Kidney (tissue), 14 donors: ENCODE data around the gene PRELP. TPM values are rescaled to one million over a fixed set of nuclear protein-coding genes. Genes with fewer than 3 reads are reported as not detected.
A peak's percentile ranks its signal among the peaks of the same experiment; 100 is the strongest.

Experiments used
- DNase-seq, 5 donors: peaks; one replicate each; pipeline ENCODE4 v3.0.0-alpha.2; 2013 to 2020
- FAIRE-seq: peaks from 2 replicates; lab custom pipeline; 2012; peaks lifted over from hg19 to GRCh38; lab: Jason Lieb, UNC
- H3K27ac ChIP-seq, 2 donors: one replicate each; pipeline ENCODE4 v1.7.0; 2013; ENCODE audit warnings: low read depth in 2 of 2, low read length in 2 of 2, inconsistent platforms in 1 of 2
- H3K27me3 ChIP-seq: one replicate; pipeline ENCODE4 v1.7.1; 2013; ENCODE audit warnings: low read length, inconsistent platforms; ENCODE audit not compliant: control insufficient read depth, insufficient read depth
- H3K36me3 ChIP-seq, 3 donors: one replicate each; pipeline versions ENCODE4 v1.7.0 to v1.7.1; 2013; ENCODE audit warnings: low read length in 3 of 3, control low read depth in 1 of 3, inconsistent platforms in 1 of 3; ENCODE audit not compliant: insufficient read depth in 3 of 3, control insufficient read depth in 2 of 3
- H3K4me1 ChIP-seq, 3 donors: one replicate each; pipeline versions ENCODE4 v1.7.0 to v1.7.1; 2013; ENCODE audit warnings: low read length in 3 of 3, inconsistent platforms in 1 of 3, low read depth in 1 of 3; ENCODE audit not compliant: control insufficient read depth in 2 of 3, insufficient read depth in 2 of 3
- H3K4me3 ChIP-seq, 3 donors: one replicate each; pipeline versions ENCODE4 v1.7.0 to v1.8.1; 2013; ENCODE audit warnings: low read length in 3 of 3, control low read depth in 1 of 3, inconsistent platforms in 1 of 3
- H3K9ac ChIP-seq, 3 donors: one replicate each; pipeline versions ENCODE4 v1.7.0 to v1.7.1; 2013; ENCODE audit warnings: low read length in 3 of 3, control low read depth in 1 of 3, inconsistent platforms in 1 of 3
- H3K9me3 ChIP-seq, 3 donors: one replicate each; pipeline versions ENCODE4 v1.7.0 to v1.7.1; 2013; ENCODE audit warnings: low read length in 3 of 3, control low read depth in 1 of 3, inconsistent platforms in 1 of 3; ENCODE audit not compliant: control insufficient read depth in 2 of 3, insufficient read depth in 1 of 3
- intact Hi-C: fragments of 100-400 bp; cut with DNase I; formaldehyde crosslinking; loops from one replicate; pipeline ENCODE4 v1.11.1; 2022
- polyA plus RNA-seq: library from polyadenylated mRNA; stranded (reverse); fragments of 350-450 nt; fragmentation: Illumina TruSeq; extraction: RNeasy Lipid Tissue Mini Kit (QIAGEN cat#74804); gene quantifications from one replicate; pipeline ENCODE4 v1.2.3, GENCODE V29; 2014; ENCODE audit warnings: low read depth, low replicate concordance; ENCODE audit not compliant: insufficient read depth
- total RNA-seq: library from RNA; stranded (reverse); fragmentation: NEBNext Ultra II Directional; extraction: Animal tissue kit (Norgen Biotek cat#: 25700); gene quantifications from one replicate; pipeline ENCODE4 v1.2.1, GENCODE V29; 2021
- TF ChIP-seq, protein P1 (sequence below): IDR thresholded peaks from 3 replicates; pipeline ENCODE4 v1.5.1; 2012; ENCODE audit warnings: mild to moderate bottlenecking, moderate library complexity, borderline replicate concordance; ENCODE audit not compliant: insufficient read depth; ENCODE audit errors: extremely low read depth
- donor health status: control.
- donor health status: control.
- donor health status: control.
- donor health status: control.
- donor health status: control.
- donor health status: DM: yes; HTN: yes; CAD: no.
- donor health status: Normal renal cell carcinoma (clear cell type).

The PRELP gene
- total and polyA plus RNA-seq, 2 donors from 2014 or later: 9.5 to 24.5 TPM

DNA sequence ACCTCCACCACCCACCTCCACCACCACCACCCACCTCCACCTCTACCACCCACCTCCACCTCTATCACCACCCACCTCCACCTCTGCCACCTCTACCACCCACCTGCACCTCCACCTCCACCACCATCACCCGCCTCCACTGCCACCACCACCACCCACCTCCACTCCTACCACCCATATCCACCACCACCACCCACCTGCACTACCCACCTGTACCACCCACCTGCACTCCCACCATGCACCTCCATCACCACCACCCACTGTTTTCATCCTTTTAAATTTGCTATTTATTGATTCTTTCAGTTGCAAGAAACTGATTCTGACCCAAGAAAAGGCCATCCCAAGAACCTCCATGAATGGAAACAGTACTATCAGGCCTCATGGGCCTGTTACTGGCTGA lies 24.7 kb downstream of the PRELP start:
- intact Hi-C loops: loop anchor here (5.0 kb wide), 1 partner anchor 202 kb away; no protein-coding TSS in a partner anchor
- Histone ChIP-seq H3K27ac (no peak overlapping the region), H3K9ac (no peak overlapping the region), H3K36me3 (no peaks in the 10 kb centered on the region), H3K27me3 (no peaks in the 10 kb centered on the region), H3K9me3 (no peaks in the 10 kb centered on the region), H3K4me1 (no peaks in the 10 kb centered on the region), H3K4me3 (no peak overlapping the region)
- DNase-seq: no peak
- TF ChIP-seq, protein P1, sequence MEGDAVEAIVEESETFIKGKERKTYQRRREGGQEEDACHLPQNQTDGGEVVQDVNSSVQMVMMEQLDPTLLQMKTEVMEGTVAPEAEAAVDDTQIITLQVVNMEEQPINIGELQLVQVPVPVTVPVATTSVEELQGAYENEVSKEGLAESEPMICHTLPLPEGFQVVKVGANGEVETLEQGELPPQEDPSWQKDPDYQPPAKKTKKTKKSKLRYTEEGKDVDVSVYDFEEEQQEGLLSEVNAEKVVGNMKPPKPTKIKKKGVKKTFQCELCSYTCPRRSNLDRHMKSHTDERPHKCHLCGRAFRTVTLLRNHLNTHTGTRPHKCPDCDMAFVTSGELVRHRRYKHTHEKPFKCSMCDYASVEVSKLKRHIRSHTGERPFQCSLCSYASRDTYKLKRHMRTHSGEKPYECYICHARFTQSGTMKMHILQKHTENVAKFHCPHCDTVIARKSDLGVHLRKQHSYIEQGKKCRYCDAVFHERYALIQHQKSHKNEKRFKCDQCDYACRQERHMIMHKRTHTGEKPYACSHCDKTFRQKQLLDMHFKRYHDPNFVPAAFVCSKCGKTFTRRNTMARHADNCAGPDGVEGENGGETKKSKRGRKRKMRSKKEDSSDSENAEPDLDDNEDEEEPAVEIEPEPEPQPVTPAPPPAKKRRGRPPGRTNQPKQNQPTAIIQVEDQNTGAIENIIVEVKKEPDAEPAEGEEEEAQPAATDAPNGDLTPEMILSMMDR: no peak
- no peak for FAIRE-seq

DNA sequence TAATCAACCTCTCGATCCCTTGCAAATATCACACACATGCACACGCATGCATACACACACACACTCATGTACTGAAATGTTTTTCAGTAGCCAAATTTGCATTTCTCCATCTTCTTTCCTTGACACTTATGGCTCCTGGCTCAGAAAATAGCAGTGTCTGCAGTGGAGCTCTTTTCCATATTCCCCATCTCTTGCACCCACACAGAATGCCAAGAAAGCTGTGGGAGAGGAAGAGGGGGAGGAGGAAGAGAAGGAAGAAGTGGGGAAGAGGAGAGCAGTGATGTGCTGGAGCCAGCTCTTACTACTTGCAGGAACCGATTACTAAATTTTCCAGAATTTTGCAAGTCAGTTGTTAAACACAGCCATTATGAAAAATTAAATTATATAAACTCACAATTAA lies 28.2 kb downstream of the PRELP start:
- Histone ChIP-seq H3K27ac (no peak overlapping the region), H3K27me3 (no peaks in the 10 kb centered on the region), H3K4me3 (no peak overlapping the region), H3K9ac (no peak overlapping the region), H3K36me3 (no peaks in the 10 kb centered on the region), H3K4me1 (peaks cover 0 to 2% (median 0%) of the 10 kb centered on the region in 3 donors), H3K9me3 (no peaks in the 10 kb centered on the region)
- intact Hi-C loops: loop anchor here (5.0 kb wide), 1 partner anchor 198 kb away; no protein-coding TSS in a partner anchor
- TF ChIP-seq, protein P1: no peak
- no peak for DNase-seq
- FAIRE-seq: no peak

DNA sequence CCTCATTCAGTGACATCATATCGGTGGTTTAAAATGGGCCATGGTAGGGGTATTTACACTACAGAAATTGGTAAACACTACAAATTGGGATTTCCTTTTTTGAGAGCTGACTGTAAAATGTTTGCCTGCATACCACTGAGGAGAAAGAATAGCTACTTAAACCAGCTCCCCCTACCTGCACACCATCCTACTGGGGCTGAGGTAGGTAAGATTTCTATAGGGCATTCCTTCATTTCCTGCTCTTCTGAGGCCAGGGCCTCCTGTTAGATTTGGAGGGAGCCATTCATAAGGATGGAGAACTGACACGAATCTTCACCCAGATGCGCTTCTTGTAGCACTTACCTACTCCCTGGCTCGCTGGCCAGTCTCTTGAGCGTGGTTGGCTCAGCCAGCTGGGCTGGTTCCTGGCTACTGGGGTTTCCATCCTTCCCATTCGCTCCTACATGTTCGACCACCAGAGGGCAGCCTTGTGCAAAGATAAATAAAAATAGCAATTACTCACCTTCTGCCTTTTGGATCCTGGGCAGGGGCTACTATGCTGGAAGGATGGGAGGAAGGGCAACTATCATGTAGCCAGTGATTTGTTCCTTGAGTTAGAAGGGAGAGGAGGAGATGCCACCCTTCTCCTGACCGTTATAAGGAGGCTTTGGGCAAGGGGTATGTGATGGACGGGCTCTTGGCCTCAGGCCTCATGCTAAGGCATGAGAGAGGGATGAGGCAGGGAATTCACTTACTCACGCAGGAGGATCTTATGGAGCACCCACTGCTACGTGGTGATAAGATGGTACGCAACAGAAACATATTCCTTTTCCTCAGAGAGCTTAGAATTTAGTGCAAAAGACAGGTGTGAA lies 29.0 kb downstream of the PRELP start:
- H3K9me3 ChIP-seq: no peaks in the 10 kb centered on the region
- H3K36me3 ChIP-seq: no peaks in the 10 kb centered on the region
- intact Hi-C loops: loop anchor here (5.0 kb wide), 1 partner anchor 198 kb away; no protein-coding TSS in a partner anchor
- H3K27me3 ChIP-seq: no peaks in the 10 kb centered on the region
- H3K4me3 ChIP-seq: no peak overlapping the region
- no peak for FAIRE-seq
- H3K27ac ChIP-seq: no peak overlapping the region
- DNase-seq: peak; percentile 85 to 94 (median 87)
- H3K4me1 ChIP-seq: peaks cover 0 to 2% (median 0%) of the 10 kb centered on the region in 3 donors
- TF ChIP-seq, protein P1: peak; percentile 85
- no peak overlapping the region for H3K9ac ChIP-seq
